NCI-H1436 treated with DMSO at 0.1 percent for 48 hours (cell line): ENCODE results near the gene PIK3CG.

Source experiments
- DNase-seq: peaks from one replicate; lab custom pipeline; 2025; lab: John Stamatoyannopoulos, UW

The PIK3CG gene

DNA sequence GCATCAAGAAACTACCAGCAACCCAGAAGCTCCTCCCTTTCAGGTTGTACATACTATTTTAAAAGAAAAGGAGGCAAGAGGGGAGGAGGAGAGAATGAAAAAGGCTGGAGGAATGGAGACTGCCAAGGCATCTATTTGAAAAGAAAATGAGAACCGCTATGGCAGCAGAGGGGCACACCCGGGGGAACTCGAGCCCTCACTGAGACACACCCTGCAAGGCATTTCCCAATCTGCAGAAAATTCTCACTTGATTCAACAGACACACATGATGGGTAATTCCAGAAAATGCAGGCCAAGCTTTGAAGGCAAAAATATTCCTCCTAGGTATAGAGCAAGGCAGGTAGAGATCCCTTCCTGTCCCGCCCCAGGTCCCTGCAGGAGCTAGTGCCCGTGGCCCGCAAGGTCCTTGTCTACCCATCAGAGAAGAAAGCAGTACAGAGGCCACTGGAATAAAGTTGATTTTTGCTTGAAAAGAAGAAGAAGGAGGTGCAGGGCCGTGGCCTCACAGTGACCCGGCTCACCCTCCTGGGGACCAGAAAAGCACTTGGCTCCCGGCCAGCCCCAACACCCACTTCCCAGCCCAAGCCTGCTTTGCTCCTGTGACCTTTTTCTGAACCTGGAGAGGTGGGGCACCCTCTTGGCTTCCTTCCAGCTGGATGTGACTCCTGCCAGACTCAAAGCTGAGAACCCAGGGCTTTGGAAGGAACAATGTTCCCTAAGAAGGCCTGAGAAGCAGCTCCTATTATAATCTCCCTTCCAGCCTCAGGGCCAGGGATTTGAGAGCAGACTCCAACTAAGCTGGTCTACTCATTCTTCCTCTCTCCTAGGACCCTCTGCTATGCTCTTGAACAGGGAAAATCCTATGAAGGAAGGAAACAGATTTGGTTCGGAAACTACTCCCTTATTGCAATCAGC, 6.2 kb upstream of the PIK3CG start:
- DNase-seq: no peak

DNA sequence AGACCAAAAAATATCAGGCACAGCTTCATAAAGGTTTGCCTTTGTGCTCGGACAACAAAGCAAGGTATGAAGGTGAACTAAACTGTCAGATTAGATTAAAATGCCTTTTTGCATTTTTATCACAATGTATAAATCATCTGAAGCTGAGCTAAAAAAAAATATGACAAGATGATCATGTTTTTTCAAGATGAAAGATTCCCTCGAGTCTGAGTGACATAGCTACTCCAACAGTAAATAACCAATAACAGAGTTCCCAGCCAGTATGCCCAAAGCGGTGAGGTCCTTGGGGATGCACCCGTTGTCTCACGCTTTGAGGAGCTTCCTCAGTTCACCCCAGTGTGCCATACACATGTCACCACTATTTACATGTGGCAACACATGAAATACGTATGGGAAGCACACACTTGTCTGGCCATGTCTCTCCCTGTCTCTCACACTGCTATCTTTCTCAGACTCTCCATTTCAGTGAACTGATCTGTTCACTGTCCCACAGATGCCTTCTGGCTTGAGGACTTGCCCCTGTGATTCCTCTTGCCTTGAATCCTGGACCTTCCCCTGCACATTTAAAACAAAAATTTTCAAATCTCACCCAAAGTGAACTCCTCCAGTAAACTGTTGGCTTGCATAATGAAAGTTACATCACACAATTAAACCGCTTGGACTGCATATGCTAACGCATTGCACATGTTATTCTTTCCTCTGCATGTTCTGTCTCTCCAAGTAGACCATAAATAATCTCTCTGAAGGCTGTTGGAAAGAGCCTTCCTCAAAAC, 2.6 kb upstream of the PIK3CG start:
- no peak for DNase-seq

DNA sequence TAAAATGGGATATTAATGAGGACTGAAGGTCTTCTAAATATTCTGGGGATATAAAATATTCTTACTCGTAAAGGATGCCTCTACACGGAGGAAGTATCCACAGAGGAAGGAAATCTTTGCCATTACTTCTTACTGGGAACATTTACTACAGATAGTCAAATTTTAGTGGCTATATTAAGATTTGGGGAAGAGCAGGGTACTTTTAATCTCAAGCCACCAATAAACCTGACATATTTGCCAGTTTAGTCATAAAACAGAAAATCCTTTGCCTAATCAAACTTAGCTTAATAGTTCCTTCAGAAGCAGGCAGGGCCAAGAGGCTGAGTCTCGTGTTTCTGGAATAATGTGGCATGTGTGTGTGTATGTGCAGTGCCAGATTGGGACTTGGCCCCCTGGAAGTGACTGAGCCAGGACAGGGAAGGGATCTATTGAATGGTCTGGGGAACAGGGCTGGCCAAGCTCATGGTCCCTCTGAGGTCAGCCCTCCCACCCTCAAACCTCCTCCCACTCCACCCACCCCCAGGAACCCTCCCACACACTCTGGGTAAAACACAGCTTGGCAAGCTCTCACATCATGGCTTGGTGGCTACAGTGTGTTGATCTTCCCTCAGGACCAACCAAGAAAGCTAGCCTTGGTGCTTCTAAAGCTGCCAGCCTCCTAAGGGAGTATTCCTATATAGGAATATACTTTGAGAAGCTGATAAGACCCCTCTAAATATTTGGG, 1.6 kb upstream of the PIK3CG start:
- DNase-seq: no peak

DNA sequence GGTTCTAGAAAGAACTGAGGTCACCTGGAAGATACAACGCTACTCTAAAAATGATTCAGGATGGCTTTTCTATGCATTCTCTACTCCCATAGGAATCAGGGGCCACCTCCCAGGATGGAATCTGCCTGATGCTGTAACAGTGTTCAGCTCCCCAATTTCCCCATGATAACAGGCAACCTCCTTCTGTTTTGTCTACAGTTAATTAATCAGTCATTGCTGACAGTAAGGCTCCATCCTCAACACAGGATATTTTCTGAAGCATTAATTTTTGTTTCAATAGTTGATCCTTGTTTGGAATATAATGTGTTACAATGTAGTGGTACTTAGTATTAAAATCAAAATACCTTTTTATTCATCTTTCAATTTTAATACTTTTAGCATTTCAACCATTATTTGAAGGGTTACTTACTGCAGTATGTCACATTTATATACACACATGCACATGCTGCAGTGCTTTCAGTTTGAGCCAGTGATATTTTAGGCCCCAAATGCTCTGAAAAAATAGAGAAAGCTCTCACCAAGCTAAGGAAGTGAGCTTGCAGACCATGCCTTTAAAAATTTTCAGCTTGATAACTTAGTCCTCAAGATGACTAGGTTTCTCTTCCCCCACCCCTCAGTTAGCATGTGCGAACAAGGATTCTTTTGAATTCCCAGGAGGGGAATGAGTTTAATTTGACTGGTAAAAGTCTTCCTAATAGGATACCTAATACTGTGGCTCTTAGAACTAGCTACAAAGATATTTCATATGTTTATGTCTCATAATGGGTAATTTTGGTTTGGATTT, 592 bp upstream of the PIK3CG start:
- DNase-seq: no peak

DNA sequence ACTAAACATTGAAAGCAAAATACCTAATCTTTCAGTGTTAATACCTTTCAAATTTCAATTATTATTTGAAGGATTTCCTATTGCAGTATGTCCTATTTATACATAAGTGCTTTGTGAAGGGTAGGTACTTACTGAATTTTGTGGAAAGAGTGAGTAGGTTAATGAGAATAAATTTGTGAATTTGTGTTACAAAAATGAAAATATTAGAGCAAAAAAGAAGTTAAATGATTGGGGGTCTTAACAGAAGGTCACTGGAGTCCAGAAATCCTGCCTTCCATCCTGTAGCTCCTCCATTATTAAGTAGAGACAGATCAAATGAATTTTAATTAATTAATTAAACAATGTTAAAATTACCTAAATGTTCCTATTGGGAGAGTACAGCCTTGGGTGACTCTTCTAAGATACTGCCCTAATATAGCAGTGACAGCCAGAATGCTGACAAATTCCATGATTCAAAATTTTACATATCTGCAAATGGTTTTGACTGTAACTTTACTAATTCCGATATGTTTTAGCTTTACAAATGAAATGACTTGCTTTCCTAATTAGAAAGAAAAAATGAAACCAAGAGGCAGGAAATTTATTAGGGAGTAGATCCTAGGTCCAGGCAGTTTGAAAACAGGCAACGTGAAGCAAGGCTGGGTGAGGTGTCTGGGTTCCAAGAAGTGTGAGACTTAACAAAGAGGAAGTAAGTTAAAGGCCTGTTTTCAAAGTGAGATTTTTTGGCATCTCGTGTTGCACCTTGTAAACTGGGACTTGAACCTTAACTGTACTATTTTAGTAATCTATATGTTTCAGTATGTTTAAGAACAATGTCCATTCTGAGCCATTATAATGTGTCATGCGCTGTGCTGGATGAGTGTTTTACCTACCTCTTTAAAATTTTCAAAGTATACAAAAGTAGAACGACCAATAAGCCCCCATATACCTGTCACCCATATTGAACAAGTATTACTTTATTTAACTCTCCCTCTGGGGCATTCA, 1.5 kb downstream of the PIK3CG start:
- no peak for DNase-seq

DNA sequence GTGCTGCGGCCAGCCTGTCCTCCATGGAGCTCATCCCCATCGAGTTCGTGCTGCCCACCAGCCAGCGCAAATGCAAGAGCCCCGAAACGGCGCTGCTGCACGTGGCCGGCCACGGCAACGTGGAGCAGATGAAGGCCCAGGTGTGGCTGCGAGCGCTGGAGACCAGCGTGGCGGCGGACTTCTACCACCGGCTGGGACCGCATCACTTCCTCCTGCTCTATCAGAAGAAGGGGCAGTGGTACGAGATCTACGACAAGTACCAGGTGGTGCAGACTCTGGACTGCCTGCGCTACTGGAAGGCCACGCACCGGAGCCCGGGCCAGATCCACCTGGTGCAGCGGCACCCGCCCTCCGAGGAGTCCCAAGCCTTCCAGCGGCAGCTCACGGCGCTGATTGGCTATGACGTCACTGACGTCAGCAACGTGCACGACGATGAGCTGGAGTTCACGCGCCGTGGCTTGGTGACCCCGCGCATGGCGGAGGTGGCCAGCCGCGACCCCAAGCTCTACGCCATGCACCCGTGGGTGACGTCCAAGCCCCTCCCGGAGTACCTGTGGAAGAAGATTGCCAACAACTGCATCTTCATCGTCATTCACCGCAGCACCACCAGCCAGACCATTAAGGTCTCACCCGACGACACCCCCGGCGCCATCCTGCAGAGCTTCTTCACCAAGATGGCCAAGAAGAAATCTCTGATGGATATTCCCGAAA, 2.7 kb downstream of the PIK3CG start:
- no peak for DNase-seq

DNA sequence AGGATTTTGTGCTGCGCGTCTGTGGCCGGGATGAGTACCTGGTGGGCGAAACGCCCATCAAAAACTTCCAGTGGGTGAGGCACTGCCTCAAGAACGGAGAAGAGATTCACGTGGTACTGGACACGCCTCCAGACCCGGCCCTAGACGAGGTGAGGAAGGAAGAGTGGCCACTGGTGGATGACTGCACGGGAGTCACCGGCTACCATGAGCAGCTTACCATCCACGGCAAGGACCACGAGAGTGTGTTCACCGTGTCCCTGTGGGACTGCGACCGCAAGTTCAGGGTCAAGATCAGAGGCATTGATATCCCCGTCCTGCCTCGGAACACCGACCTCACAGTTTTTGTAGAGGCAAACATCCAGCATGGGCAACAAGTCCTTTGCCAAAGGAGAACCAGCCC, 3.3 kb downstream of the PIK3CG start:
- DNase-seq: no peak

DNA sequence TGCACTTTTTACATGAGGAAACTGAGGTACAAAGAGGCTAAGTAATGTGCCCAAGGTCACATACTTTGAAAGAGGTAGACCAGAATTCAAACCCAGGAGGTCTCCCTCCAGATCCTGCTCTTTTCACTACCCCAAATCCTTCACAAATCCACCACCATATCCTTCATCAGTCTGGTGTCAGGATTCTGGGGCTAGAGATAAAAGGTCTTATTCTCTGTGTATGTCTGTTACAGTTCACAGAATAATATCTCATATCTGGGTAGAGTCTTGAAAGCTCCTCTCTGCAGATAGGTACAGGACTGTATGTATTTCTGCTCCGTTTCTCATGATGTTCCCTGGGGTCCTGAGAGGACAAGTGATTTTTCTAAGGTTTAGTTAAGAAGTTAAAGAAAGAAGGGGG, 4.9 kb downstream of the PIK3CG start:
- DNase-seq: no peak

DNA sequence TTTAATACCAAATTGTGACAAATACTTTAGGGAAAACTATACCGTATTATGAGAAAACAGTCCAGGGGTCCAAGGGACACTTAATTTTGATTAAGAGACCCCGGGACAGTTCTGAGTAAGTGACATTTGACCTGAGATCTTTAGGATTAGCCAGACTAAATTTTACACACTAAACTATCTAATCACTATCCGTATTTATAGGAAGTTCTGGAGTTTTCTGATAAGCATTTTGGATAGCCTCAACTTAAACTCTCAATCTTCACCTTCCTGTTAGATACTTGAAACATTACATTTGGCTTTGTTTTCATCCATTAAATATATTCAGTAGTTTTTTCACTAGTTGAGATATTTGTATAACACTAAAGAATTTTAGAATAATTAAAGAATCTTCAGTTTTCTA, 5.4 kb downstream of the PIK3CG start:
- no peak for DNase-seq

DNA sequence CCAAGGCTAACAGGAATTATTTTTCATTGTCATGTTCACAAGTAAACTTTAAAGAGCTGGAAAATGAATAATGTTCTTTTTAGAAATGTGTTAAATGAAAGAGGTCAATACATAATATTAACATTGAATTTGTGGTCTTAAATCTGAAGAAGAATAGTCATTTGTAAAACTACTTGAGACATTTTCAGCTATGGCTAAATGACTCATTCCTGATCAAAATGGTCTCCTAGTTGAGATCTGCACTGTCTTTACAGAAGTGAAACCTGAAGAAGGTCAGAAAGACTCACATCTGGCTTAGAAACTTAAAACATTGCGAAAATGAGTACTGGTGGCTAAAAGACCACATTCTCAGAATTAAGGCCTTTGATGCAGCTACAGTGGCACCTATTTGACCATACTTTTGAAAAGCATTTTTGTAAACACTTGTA, 5.9 kb downstream of the PIK3CG start:
- no peak for DNase-seq

DNA sequence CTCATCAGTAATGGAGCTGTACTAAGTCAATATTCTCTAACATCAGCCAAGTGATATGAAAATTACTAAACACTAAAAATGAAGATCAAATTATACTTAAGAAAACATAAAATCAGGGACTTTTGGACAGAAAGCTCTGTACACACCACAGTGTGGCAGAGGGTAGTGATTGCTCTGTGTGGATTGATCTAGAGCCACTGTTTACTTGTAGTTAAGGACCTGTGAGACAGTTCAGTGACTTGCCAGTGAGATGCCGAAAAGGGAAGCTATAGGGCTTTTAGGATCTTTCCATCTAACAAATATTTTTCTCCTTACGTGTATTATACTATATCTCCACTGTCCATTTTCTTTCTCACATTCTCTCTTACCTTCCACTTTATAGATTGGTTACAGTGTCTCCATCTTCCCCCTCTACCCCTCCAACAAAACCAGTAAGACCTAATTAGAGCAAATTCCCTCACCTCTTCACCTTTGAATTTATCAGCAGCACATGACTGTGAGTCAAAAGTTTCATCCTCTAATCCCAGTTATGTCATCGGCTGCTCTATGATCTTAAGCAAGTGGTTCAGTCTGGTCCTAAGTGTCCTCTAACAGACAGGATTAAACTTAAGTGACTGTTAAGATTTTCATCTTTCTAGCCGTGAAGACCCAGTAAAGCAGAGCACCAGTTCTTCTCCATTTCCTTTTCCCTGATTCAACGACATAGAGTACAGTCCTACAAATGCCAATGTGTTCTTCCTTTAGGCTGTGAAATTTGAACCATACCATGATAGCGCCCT, 6.9 kb downstream of the PIK3CG start:
- DNase-seq: no peak

DNA sequence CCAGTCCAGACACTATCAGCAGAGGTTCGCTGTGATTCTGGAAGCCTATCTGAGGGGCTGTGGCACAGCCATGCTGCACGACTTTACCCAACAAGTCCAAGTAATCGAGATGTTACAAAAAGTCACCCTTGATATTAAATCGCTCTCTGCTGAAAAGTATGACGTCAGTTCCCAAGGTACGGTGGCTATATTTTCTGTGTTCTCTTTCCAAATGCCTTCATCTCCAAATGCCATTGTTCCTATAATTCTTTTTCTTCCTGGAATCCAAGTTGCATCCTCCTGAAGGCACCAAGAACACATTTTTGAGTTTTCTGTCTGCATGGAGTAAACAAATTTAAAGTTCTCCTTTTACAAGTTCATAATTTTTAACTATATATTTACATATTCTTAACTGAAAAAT, 7.7 kb downstream of the PIK3CG start:
- DNase-seq: no peak

DNA sequence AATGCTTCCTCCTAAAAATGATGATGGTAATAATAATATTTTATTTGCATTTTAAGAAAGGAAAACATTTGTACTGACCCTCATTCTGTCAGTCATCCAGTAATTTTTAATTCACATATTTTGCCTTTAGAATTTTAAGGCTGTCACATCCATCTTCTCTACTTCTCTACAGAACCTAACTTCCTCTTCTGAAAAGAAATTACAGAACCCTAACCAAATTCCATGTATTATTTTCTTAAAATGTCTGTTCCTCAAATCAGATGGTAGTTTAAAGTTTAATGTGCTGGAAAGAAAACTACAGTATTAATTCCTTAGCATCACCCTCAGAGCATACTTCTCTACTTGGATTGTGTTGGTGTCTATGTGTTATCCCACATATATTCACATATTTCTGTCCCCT, 9.0 kb downstream of the PIK3CG start:
- no peak for DNase-seq

DNA sequence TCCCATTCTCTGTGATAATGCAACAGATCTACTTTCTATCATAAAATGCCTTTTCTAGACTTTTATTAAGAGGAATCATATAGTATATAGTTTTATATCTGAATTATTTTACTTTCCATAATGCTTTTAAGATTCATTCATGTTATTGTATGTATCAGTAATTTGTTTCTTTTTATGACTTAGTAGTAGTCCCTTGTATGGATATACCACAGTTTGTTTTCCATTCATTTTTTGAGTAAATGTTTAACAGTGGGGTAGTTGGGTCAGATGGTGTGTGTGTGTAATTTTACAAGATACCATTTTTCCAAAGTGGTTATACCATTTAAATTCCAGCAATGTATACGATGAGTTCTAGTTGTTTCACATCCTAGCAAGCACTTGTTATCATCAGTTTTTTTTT, 10.4 kb downstream of the PIK3CG start:
- DNase-seq: no peak

DNA sequence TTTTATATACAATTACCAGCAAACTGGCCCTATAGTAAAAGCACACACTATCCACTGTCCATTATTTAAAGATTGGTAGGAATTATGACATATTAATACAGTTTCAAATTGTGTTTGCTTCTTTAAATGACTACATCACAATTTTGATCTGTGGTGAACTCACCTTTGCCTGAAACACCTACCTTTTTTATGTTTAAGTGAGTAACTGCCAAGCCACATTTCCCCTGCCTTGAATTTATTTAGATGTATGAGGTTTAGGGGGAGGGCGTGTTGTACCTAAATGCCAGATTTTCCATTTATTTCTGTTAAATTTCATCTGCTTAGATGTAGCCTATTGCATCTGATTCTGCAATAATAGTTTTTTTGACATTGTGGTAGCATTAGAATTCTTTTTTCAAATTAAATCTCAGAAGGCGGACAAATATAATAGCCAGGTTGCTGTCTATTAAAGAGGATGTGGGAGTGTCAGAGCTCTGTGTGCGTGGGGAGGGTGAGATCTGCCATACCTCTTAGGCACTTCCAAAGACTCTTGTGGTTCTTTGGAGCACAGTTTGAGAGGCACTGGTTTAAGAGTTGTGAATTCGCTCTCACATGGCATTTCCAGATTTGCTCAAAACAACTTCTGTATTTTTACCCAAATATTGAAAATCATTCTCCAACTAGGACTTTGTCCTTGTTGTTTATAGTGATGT, 13.8 kb downstream of the PIK3CG start:
- DNase-seq: no peak

DNA sequence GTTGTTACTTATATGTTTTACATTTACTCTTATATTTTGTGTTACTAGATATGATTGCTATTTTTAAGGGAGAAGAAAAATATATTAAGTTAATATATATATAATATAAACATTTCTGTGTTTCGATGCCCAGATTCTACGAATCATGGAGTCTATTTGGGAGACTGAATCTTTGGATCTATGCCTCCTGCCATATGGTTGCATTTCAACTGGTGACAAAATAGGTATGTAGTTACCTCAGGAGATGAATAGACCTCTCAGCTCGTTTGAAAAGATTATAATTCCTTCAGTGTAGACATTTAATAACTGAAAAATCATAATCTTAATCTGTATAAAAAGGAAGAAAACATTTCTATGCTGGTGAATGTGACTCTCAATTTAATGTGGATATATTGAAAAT, 16.9 kb downstream of the PIK3CG start:
- no peak for DNase-seq

DNA sequence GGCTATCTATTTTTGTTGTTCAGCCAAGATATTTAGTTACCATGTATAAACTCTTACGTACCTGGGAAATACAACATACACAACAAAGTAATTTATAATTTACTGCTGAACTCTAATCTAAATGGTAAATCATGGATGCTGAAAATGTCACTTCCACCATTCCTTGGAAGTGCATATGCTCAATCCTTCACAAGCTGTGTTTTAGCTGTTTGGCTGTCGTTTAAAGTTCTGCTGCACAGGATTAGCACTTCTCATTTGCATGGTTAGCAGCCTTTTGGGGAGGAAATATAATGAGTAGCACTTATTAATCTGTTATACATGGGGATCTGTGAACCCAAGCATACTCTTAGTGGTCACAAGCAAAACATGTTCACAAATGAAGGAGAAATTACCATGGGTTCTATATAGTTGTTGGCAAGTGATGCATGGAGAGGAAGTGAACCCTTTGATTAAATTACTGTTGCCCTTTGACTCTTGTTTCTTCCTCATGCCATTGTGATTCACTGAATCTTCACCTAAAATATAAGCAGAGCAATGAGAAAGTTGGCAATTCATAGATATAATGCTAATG, 18.5 kb downstream of the PIK3CG start:
- no peak for DNase-seq

DNA sequence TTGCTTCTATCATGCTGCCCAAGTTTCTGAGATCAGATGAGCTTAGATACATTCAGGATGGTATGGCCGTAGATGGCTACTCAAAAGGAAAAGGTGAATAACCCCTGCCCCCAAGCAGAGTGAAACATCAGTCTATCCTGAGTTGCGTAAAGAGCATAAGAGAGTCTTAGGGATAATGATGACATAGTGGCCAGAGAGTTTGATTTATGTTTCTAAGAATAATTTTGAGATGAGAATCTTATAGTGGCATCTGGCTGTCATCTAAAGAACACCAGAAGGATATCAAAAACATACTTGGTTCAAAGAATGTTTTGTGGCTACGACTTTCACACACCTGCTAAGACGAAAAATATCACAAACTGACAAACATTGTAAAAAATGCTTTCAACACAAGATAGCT, 20.6 kb downstream of the PIK3CG start:
- DNase-seq: no peak
